Lower leg skin (tissue), 3 donors: ENCODE data around the gene NMNAT2.

Experiments used
- CTCF ChIP-seq, 3 donors: fragments of 450-650 bp; IDR thresholded peaks; one replicate each; pipeline ENCODE4 v1.5.1; 2016; ENCODE audit warnings: antibody characterized with exemption in 3 of 3, mild to moderate bottlenecking in 3 of 3, moderate library complexity in 2 of 3
- POLR2A ChIP-seq, 2 donors: fragments of 450-650 bp; IDR thresholded peaks; one replicate each; pipeline ENCODE4 v1.6.1; 2016 to 2017; ENCODE audit warnings: antibody characterized with exemption in 2 of 2, mild to moderate bottlenecking in 1 of 2, moderate library complexity in 1 of 2

- TF ChIP-seq POLR2A (IDR thresholded peaks at IDR 0.05) (no peak), CTCF (IDR thresholded peaks at IDR 0.05) (no peak)
Observed at GRCh38 chr1:183365093-183365492, 53.1 kb downstream of the NMNAT2 start.
